GF-D8 (cell line): ENCODE results near the gene SLC2A1.

Experiments
- DNase-seq: peaks from one replicate; lab custom pipeline; 2025; lab: John Stamatoyannopoulos, UW

SLC2A1 gene

DNA sequence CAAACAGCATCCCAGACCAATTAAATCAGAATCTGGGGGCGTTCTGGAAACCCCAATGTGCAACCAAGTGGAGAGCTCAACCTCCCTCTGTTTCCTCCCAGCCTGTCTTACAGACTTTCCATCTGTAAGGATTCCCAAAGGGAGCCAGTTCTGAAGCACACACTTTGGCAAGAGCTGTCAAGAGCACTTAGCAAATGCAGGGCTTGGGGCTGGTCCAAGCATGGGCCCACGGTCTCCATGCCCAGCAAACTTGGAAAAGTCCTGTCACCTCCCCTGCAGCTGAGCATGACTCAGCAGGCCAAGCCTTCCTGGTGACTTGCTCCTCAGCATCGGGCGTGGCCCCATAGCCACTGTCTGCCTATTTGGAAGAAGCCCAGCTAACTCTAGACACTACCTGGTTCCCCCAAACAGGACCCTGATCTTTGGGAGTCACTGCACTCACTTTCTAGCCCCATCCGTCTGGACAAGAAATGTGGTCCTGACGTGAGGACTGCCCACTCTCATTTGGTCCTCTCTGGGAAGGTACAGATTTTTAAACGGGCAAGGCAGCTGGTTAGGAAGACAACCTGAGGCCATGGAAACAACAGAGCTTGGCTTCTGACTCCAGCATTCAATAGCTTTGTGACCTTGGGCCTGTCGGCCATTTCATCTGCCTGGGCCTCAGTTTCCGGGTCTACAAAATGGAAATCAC, 16.9 kb downstream of the SLC2A1 start:
- no peak for DNase-seq

- no peak for DNase-seq
These were observed 17.6 kb downstream of the SLC2A1 start for GRCh38 chr1:42940851-42941639.

- no peak for DNase-seq
These were observed 19.7 kb downstream of the SLC2A1 start for GRCh38 chr1:42938645-42939615.

GRCh38 chr1:42937836-42938644, 20.6 kb downstream of the SLC2A1 start:
- peak; percentile 51 for DNase-seq

- DNase-seq: peak; percentile 51
These were observed 21.4 kb downstream of the SLC2A1 start for GRCh38 chr1:42937141-42937696.

DNA sequence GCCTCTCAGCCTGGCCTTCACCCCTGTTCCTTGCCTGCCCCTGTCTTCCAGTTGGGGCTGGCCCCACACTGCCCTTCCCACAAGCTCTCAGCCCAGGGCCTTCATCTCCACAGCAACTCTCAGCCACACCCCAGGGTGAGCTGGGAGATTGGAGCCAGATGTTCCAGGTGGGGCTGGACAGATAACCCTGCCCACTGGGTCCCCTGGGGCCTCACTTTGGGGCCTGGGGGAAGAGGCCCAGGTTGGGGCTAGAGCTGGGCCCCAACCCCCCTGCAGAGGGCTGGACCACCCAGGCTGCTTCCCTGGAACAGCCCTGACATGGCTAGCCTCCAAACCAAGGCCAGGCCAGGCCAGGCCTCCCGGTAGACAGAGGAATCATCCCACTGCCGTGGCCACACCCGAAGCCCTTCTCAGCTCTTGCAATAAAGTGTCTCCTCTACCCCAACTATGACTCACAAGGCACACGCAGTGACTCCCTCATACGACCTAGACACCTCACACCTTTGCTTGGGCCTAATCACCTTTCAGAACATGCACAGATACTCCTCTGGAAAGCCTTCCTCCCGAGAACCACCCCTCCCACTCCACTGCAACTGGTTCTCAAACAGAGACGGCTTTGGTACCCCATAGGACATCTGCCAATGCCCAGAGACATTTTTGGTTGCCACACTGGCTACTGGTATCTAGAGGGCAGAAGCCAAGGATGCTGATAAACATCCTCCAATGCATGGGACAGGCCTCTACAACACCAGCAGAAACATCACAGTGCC, 22.2 kb downstream of the SLC2A1 start:
- DNase-seq: no peak

DNA sequence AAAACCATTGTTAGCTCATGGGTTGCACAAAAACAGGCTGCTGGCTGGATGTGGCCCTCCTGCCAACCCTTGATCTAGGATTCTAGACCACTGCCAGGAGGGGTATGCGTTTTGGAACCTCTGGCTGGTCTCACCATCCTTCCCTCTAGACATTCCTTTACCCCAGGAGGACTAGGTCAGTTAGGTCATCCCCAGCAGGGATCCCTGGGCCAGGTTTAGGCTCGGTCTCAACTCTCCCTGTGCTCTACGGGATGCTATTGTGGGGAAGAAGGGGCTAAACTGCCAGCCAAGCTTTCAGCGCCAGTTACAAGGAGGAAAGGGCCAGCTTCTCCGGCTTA, 22.7 kb downstream of the SLC2A1 start:
- no peak for DNase-seq

GRCh38 chr1:42935313-42935895, 23.3 kb downstream of the SLC2A1 start:
- DNase-seq: peak; percentile 15

DNA sequence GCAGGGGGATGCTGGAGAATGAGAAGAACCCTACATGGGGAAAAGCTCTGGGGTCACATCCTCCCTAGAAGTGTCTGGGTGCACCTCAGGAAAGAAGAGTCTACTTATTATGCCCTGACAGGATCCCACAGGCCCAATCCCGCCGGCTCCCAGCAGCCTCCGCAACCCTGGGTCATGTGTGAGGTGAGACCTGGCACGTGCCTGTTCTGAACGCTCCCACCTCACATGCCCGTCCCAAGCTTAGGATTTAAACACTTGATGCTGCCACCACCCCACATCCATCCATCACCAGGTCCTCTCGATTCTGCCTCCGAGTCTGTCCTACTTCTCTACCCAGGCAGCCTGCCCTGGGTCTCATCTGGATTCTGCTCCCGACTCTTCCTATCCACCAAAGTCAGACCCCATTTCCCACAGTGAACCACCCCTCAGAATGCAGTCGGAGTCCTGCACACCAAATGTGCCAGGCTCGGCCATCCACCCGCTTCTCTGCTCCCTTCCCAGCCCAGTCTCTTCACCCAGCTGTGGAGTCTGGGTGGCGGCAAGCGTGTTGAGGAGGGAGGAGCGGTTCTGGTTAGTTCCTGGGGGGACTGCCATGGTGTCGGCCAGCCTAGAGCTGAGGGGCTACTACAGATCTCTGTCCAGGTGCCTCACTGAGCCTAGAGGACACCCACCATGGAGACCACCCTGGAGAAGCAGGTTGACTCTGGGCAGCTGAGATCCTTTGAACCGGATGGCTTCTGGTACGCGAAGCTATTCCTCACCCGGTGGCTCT, 23.9 kb downstream of the SLC2A1 start:
- no peak for DNase-seq

DNA sequence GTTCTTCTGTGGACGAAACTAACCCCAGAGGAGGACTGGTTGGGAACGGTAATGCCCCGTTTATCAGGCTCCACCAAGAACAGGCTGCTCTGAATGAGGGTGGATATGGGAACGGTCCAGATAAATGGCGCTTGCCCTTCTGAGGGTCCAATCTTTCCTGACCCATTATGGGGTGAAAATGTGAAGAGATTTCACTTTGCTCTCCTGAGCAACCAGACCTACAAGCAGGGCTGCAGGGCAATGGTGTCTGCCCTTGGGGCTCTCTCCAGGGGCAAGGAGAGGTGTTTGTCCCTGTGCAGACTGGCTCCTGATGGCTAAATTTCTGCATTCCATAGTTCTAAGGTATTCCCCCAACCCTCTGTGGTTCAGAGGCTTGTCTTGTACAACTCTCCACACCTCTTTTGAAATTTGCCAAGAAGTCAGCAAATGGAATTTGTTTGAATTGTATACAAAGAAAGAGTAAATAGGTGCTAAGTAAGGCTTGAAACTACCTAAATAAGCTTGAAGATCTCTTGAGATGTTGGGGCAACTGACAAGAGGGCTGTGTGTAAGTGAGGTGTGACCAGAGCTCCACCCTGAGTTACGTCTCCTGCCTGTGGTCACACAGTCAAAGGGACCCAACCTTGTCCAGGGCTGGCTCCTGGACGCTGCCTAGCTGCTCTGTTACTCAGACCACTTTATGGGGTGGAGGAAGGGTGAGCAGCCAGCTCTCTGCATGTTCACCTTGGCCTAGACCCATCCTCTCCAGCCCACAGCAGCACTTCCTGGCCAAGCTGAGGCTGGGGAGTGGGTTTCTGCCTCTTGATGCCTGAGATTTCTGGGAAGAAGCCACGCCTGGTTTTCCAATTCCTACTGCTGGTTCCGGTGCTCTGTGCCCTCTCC, 24.8 kb downstream of the SLC2A1 start:
- DNase-seq: no peak

DNA sequence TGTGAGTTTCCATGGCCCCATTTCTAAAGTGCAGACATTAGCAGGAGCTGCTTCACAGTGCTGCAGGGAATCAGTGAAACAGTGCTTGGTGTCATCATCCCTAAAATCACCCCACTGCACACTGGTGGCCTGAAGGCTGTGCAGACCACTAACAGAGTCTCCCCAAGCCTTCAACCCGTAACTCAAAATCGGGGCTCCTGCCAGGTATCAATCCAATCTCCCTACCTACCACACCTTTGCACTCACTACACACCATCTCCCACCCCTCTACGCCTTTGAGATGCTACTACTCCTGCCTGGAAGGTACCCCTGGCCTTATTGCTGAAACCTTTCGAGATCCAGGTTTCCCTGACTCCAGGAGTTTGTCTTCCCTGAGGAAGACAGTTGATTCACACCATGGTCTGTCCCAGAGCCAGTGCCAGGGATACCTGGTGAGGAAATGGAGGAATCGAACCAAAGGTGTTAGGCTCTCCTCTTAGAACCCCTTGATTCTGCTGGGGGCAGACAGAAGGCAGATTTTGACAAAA, 25.5 kb downstream of the SLC2A1 start:
- no peak for DNase-seq

- DNase-seq: no peak
These were observed 26.2 kb downstream of the SLC2A1 start for GRCh38 chr1:42932442-42932941.

- DNase-seq: peak; percentile 90
These were observed 26.7 kb downstream of the SLC2A1 start for GRCh38 chr1:42931911-42932422.

DNA sequence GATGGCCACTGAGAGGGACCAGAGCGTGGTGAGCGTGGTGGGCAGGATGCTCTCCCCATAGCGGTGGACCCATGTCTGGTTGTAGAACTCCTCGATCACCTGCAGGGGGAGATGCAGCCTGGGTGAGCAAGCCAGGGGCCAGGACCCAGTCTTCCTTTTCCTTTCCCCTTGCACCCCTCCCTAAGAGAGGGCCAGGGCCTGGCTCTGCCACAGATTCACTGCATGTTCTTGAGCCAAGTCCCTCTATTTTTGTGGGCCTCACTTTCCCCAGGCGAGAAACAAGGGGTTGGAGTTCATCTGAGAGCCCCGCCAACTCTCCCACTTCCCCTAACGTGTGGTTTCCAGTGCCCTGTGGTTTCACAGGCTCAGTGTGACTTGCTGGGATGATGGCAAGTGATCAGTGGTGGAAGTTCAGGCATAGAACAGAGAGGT, 27.5 kb downstream of the SLC2A1 start:
- peak; percentile 82 for DNase-seq

- DNase-seq: no peak
These were observed 28.2 kb downstream of the SLC2A1 start for GRCh38 chr1:42930178-42931107.

GRCh38 chr1:42929434-42930177, 29.1 kb downstream of the SLC2A1 start:
- no peak for DNase-seq
